ENCODE data around the gene SOX5.

SOX5 gene

GRCh38 chr12:23949348-23950209, at the start of gene SOX5:
TSS of gene SOX5 (minus strand) at chr12:23949670. CDS start at chr12:23949601, 69 bp downstream.
- DNase-seq = peak; percentile 83

- no peak for DNase-seq
Observed at GRCh38 chr12:23987046-23987445, 37.6 kb upstream of the SOX5 start.

GRCh38 chr12:23980826-23981225, 31.4 kb upstream of the SOX5 start:
- DNase-seq = no peak

GRCh38 chr12:23964812-23965211, 15.3 kb upstream of the SOX5 start:
- DNase-seq = no peak

DNA sequence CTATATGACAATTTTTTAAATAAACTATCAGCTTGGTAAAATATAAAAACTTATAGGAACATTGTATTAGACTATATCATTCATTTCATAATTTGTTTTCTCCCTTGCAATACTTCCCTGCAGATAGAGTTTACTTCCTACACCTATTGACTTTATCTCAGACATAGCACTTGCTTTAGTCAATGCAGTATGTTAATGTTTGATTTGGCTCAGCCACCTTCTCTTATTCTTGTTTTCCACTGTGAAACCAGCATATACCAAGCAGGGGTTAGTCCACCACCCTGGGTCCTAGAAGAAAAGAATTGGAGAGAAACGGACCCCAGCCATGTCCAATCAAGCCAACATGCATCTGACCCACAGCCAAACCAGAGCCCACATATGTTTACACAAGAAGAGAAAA, 10.4 kb upstream of the SOX5 start:
- no peak for DNase-seq

GRCh38 chr12:23954332-23954731, 4.9 kb upstream of the SOX5 start:
- no peak for DNase-seq

- DNase-seq = no peak
Observed at GRCh38 chr12:23952071-23952470, 2.6 kb upstream of the SOX5 start.

DNA sequence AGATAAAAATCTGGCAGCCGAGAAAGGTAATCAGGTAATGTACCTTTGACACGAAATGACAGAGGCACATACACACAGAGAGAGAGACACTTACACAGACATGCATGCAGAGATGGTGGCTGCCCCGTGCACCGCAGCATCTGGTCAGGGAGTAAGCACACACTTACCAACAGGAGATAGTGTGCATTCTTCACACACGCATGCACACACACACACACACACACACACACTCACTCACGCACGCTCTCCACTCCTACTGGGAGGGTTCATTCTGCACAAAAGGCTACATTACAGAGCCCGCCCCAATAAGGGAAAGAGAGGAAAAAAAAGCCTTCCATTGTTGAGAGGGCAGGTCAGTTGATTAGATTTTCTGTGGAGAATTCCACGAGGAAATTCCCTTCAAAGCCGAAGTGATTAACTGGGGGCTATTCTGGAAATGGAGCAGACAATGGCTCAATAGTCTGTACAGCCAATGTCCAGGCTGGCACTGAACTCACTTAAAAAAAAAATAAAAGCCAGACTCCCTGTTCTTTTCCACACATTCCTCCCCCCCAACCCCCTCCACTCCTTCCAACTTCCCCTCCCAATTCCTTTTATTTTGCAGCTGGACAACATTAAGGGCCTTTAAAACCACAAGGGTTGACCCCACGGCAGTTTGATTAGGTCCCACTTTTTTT, 1.4 kb upstream of the SOX5 start:
- no peak for DNase-seq

DNA sequence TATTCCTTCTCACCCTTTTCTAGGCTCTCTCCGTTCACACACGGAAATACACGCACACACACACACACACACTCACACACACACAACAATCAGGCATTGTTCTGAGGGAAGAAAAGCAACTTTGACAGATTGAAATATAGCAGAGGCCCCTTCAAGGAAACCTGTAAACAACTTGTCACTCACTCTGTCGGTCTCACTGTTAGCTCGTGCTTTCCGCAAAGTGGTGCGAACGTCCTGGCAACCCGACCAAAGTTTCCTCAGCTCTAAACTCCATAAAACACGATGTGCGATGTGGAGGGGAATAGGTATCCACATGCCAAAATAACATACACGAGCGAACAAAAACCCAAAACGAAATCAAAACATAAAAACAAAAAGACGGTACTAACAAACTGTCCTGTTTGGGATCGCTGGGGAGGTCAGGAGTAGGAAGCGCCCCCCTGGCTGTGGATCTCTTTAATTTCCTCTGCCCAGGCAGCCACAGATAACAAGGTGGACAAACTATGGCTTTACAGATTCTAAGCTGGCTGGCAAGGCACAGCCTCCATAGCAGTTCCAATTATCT, 822 bp upstream of the SOX5 start:
- no peak for DNase-seq

GRCh38 chr12:23948291-23948690, 1.2 kb downstream of the SOX5 start:
- no peak for DNase-seq

GRCh38 chr12:23947395-23947794, 2.1 kb downstream of the SOX5 start:
- peak; percentile 48 for DNase-seq

DNA sequence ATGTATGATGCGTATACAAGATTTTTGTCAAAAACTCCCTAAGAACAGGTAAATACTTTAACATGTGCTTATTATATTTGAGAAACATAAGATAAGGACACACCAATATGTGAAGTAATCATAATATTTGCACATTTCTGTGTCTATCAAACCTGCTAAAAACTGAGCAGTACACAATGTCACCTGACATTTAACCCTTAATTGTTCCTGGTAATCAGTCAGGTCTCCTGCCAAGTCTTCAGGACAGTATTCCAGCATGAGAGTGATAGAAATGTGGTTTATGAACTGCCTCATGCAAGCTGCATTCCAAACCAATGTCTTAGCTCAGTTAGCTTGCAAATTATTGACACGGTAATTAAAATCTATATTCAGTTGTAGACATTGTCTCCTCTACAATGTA, 4.2 kb downstream of the SOX5 start:
- peak; percentile 23 for DNase-seq

GRCh38 chr12:23944067-23944466, 5.4 kb downstream of the SOX5 start:
- peak; percentile 78 for DNase-seq

DNA sequence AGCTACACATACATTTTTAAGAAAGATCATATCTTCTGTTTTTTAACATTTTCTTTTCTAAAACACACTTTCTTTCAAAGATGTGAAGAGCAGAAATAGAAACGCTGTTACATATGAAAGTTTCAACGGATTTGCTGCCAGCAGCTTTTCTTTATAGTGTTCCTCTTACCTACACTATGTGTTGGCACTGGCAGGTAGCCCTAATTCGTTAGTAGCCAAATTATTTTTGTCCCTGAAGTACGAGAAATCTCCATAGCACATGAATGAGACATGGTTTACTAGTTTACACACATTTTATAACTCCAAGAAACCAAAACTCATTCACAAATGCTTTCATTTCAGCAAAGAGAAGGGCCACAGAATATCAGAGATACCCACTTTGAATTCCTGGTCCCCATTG, 6.6 kb downstream of the SOX5 start:
- no peak for DNase-seq

GRCh38 chr12:23941780-23942179, 7.7 kb downstream of the SOX5 start:
- peak; percentile 36 for DNase-seq

- no peak for DNase-seq
Observed at GRCh38 chr12:23938422-23938821, 11.0 kb downstream of the SOX5 start.

DNA sequence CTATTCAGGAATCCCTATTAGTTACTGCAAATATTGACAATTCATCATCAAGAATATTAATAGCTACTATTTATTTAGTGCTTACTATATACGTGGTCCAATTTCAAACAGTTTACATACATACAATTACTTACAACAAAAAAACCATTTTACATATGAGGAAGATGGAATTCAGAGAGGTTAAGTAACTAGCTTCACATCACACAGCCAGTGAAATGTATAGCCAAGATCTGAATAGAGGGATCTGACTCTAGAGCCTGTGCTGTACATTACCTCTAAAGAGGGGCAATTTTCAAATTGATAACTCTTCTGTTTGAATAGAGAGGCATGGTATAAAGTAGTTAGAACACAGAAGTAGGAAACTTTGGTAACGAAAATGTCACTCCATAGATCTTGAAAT, 18.3 kb downstream of the SOX5 start:
- no peak for DNase-seq

DNA sequence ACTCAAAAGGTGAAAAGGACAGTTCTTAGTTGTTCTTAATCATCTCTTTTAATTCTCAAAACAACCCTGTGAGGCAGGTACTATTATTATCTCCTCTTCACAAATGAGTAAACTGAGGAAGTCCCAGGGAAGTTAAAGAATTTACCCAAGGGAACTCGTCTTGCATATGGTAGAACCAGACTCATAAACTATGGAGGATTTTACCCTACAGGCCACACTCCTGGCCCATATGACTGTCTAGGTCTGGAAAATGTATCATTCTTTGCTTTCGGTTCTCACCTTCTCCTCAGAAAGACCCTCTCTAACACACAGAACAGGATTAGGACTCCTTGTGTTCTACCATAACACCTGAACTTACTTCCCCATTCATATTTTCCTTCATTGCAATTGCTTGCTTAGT, 18.9 kb downstream of the SOX5 start:
- DNase-seq = no peak

DNA sequence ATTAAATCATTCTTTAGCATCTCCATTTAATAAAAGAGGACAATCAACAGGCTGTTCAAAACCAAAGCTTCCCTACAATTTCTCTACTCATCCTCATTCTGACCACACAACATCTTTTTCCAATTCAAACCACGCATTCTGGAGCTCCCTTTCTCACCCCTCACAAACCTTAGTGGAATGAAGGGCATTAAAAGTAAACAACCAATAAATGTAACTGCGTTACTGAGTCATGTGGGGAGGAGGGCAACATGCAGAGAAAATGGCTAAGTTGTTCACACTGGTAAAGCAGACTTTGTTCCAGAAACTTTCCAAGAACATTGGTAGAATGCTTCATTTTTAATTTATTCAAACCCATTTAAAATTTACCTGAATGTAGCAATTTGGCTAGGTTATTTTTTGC, 19.6 kb downstream of the SOX5 start:
- no peak for DNase-seq

DNA sequence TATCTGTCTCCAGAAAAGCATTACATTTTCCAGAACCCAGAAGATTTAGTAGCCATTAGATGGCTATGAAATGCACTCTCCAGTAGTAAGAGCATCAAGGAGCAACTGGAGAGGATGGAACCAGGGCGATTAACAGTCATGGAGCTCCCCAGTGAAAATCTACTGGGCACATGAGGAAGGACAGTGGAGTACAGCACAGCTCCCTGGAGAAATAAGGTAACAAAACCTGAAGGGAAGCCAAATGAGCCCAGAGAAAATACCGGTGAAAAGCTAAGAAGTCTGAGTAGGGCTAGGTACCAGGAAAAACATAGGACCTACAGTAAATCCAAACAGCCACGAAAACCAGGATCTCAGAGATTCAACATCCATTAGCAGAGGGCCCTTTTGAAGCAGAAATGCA, 21.6 kb downstream of the SOX5 start:
- DNase-seq = no peak

DNA sequence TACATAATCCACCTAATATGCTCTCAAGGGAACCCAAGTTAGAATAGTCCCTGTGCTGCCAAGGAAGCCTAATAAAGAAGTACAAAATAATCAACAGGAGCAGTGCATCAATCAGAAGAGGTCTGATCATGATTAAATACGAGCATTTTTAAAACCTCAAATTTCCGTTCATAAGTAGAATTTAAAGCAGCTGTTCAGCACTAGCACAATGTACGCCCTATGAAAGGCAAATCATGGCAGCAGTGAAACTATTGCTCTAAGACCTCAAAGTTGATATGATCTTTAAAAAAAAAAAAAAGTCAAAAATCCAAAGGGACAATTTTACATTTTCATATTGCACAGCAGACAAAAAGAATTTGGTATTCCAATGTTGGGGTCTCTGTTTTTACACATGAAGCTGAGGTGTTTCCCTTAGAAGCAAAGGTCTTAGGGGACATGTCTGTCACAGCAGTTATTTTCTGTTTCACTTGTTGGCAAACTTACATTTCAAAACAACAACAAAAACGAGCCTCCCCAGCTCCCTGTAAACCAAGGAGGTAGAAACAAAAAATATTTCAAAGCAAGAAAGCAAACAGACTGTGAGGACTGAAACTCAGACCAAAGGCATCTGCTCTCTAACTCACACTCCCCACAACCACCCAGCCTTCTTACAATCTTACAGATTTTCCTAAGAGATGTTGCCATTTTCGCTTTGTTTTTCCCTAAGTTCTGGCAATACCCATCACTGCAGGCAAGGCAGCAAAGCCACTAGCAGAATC, 28.2 kb downstream of the SOX5 start:
- DNase-seq = no peak

DNA sequence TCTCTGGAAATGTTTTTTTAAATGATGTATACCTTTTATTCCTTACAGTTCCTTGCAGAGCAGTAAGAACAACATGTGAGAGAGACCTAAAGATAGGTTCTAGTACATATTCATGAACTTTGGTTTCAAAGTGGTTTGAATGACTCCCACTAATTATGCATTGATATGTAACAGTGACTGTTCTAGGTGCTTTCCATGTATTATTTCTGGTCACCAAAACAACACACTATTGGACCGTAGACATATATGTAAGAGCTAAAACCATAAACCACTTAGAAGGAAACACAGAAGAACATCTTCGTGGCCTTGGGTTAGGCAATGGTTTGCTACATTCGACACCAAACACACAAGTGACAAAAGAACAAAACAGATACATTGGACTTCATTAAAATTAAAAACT, 37.9 kb downstream of the SOX5 start:
- no peak for DNase-seq

DNA sequence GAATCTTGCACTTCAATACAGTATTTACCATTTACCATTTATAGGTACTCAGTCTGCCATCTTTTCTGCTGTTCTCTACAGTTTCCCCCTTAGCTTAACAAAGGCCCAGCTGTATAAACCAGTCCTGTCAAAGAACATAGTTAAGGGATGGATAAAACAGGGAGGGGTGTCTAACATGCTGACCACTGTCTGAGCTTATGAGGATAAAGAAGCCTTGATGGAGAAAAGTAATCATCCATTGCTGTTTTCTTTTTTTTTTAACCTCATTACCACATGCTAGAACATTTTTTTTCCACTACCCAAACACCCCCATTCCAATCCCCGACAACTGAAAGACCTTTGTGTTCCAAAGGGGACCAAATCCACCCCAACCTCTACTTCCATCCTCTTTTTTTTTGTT, 39.9 kb downstream of the SOX5 start:
- DNase-seq = no peak
